HCT116 (cell line): ENCODE results near the gene MLPH. TPM values are rescaled to one million over a fixed set of nuclear protein-coding genes. Genes with fewer than 3 reads are reported as not detected.

Experiments used
- ATAC-seq: fragments of 200-7000 bp; cut with Tn5 transposase; 2 replicates; pipeline ENCODE4 v1.9.1; 2020; ENCODE audit warnings: mild to moderate bottlenecking, moderate library complexity
- BruUV-seq: library from RNA; stranded (reverse); fragments of 400-500 nt; replicated peaks from 2 replicates; lab custom pipeline; 2021; lab: Mats Ljungman, UMichigan
- CTCF ChIA-PET: fragments of 300-600 bp; sonication (Branson Sonifier 250); formaldehyde crosslinking; loops from one replicate; lab custom pipeline; 2021; ENCODE audit warnings: antibody characterized with exemption; lab: Charles Lee
- POLR2A ChIA-PET: fragments of 300-600, 350-600 bp; sonication (Branson Sonifier 250); formaldehyde crosslinking; loops from one replicate; lab custom pipeline; 2021; ENCODE audit warnings: antibody characterized with exemption; lab: Charles Lee
- RAD21 ChIA-PET, 2 experiments: fragments of 300-600 bp; sonication (Branson Sonifier 250); formaldehyde crosslinking; loops; one replicate each; lab custom pipeline; 2023; ENCODE audit warnings: low total read pairs in 2 of 2; ENCODE audit not compliant: uncharacterized antibody in 2 of 2, unreplicated experiment in 2 of 2, low non-redundant PET in 1 of 2; lab: Charles Lee
- DNase-seq: peaks from one replicate; pipeline ENCODE4 v3.0.0-alpha.2; 2010; ENCODE audit warnings: low read depth, low spot score
- H2AFZ ChIP-seq: fragments of 200-600 bp; shearing (Covaris generic), sonication (generic); 2 replicates; pipeline ENCODE4 v1.6.1; 2017; ENCODE audit warnings: low read depth, mixed run types, mixed read lengths, antibody characterized with exemption, low read length; ENCODE audit not compliant: poor library complexity, severe bottlenecking
- H3K27ac ChIP-seq: 2 replicates; pipeline ENCODE4 v1.5.1; 2012; ENCODE audit warnings: low read depth, low read length
- H3K27me3 ChIP-seq: fragments of 200-600 bp; sonication (generic); 2 replicates; pipeline ENCODE4 v1.6.1; 2016; ENCODE audit warnings: mixed run types, low read length, mixed read lengths; ENCODE audit not compliant: insufficient read depth
- H3K36me3 ChIP-seq, 2 experiments: fragments of 200-500 bp in 1 of 2; fragments of 200-600 bp in 1 of 2; sonication (Bioruptor generic) in 1 of 2; sonication (generic) in 1 of 2; 2 replicates each; pipeline versions ENCODE4 v1.5.1 to v1.6.1; 2014 to 2016; ENCODE audit warnings: low read length in 2 of 2, inconsistent platforms in 1 of 2, mixed read lengths in 1 of 2, mixed run types in 1 of 2; ENCODE audit not compliant: insufficient read depth in 2 of 2, control insufficient read depth in 1 of 2
- H3K4me1 ChIP-seq, 2 experiments: fragments of 200-600 bp in 1 of 2; sonication (generic) in 1 of 2; 2 replicates each; pipeline versions ENCODE4 v1.5.1 to v1.6.1; 2012 to 2017; ENCODE audit warnings: low read length in 2 of 2, inconsistent platforms in 1 of 2, mild to moderate bottlenecking in 1 of 2, mixed read lengths in 1 of 2, mixed run types in 1 of 2, moderate library complexity in 1 of 2; ENCODE audit not compliant: insufficient read depth in 2 of 2, control insufficient read depth in 1 of 2
- H3K4me2 ChIP-seq: fragments of 200-600 bp; sonication (generic); 2 replicates; pipeline ENCODE4 v1.6.1; 2017; ENCODE audit warnings: mixed run types, low read length, mixed read lengths
- H3K4me3 ChIP-seq, 2 experiments: fragments of 200-600 bp in 1 of 2; sonication (generic) in 1 of 2; replicated peaks in 1 of 2; 2 replicates each; pipeline ENCODE4 v1.5.1; 2011 to 2016; ENCODE audit warnings: low read length in 2 of 2, control low read depth in 1 of 2, low read depth in 1 of 2, mild to moderate bottlenecking in 1 of 2, mixed read lengths in 1 of 2, mixed run types in 1 of 2
- H3K79me2 ChIP-seq: fragments of 200-600 bp; sonication (generic); 2 replicates; pipeline ENCODE4 v1.6.1; 2017; ENCODE audit warnings: mild to moderate bottlenecking, mixed run types, low read length, moderate library complexity, mixed read lengths; ENCODE audit not compliant: insufficient read depth
- H3K9ac ChIP-seq: fragments of 200-600 bp; sonication (generic); 2 replicates; pipeline ENCODE4 v1.6.1; 2016; ENCODE audit warnings: low read length, mixed read lengths
- H3K9me2 ChIP-seq: fragments of 200-600 bp; sonication (generic), shearing (Covaris generic); 2 replicates; pipeline ENCODE4 v1.6.1; 2017; ENCODE audit warnings: mixed run types, mild to moderate bottlenecking, moderate library complexity; ENCODE audit not compliant: insufficient read depth
- H3K9me3 ChIP-seq, 2 experiments: fragments of 200-500 bp in 1 of 2; fragments of 200-600 bp in 1 of 2; sonication (Bioruptor generic) in 1 of 2; sonication (generic) in 1 of 2; 2 replicates each; pipeline ENCODE4 v1.6.1; 2014 to 2017; ENCODE audit warnings: low read length in 2 of 2, mixed read lengths in 2 of 2, inconsistent platforms in 1 of 2, low read depth in 1 of 2, mild to moderate bottlenecking in 1 of 2, mixed run types in 1 of 2, moderate library complexity in 1 of 2; ENCODE audit not compliant: control insufficient read depth in 1 of 2, insufficient read depth in 1 of 2
- H4K20me1 ChIP-seq: fragments of 200-600 bp; sonication (generic), shearing (Covaris generic); 2 replicates; pipeline ENCODE4 v1.6.1; 2017; ENCODE audit warnings: mixed run types, mild to moderate bottlenecking, moderate library complexity; ENCODE audit not compliant: insufficient read depth
- CBX3 ChIP-seq: IDR thresholded peaks from 2 replicates; pipeline ENCODE4 v1.6.1; 2012; ENCODE audit warnings: low read depth
- CEBPB ChIP-seq: IDR thresholded peaks from 2 replicates; pipeline ENCODE4 v1.6.1; 2012; ENCODE audit warnings: low read depth
- EGR1 ChIP-seq: IDR thresholded peaks from 2 replicates; pipeline ENCODE4 v1.6.1; 2012; ENCODE audit warnings: low read depth
- ELF1 ChIP-seq: IDR thresholded peaks from 2 replicates; pipeline ENCODE4 v1.6.1; 2012; ENCODE audit warnings: low read depth, borderline replicate concordance
- EZH2 ChIP-seq: fragments of 200-600 bp; sonication (generic); IDR thresholded peaks from 2 replicates; pipeline ENCODE4 v1.6.1; 2017; ENCODE audit warnings: antibody characterized with exemption, mixed run types
- EZH2phosphoT487 ChIP-seq: fragments of 200-600 bp; IDR thresholded peaks from 2 replicates; pipeline ENCODE4 v1.6.1; 2018; ENCODE audit warnings: antibody characterized with exemption, borderline replicate concordance
- FOSL1 ChIP-seq: IDR thresholded peaks from 2 replicates; pipeline ENCODE4 v1.6.1; 2012; ENCODE audit warnings: low read depth
- POLR2A ChIP-seq: IDR thresholded peaks from 2 replicates; pipeline ENCODE4 v1.7.0; 2011; ENCODE audit warnings: borderline replicate concordance; ENCODE audit not compliant: insufficient read depth, insufficient read length; ENCODE audit errors: extremely low read depth
- POLR2AphosphoS5 ChIP-seq: IDR thresholded peaks from 2 replicates; pipeline ENCODE4 v1.6.1; 2011; ENCODE audit warnings: mild to moderate bottlenecking, low read depth, low read length, moderate library complexity
- RAD21 ChIP-seq: IDR thresholded peaks from 2 replicates; pipeline ENCODE4 v1.6.1; 2012; ENCODE audit warnings: low read depth, mild to moderate bottlenecking
- SIN3A ChIP-seq: IDR thresholded peaks from 2 replicates; pipeline ENCODE4 v1.6.1; 2012; ENCODE audit warnings: low read depth
- SP1 ChIP-seq: IDR thresholded peaks from 2 replicates; pipeline ENCODE4 v1.6.1; 2012; ENCODE audit warnings: low read depth
- TCF7L2 ChIP-seq: IDR thresholded peaks from 2 replicates; pipeline ENCODE4 v1.7.0; 2011; ENCODE audit warnings: borderline replicate concordance, inconsistent platforms; ENCODE audit not compliant: insufficient read depth, insufficient read length; ENCODE audit errors: extremely low read depth
- ZFX ChIP-seq: fragments of 450-650 bp; IDR thresholded peaks from 2 replicates; pipeline ENCODE4 v1.6.1; 2017
- ZNF274 ChIP-seq: fragments of 200-500 bp; sonication (Bioruptor generic); IDR thresholded peaks from 2 replicates; pipeline ENCODE4 v1.6.1; 2014; ENCODE audit warnings: mild to moderate bottlenecking, low read depth, low read length, inconsistent platforms
- intact Hi-C: fragments of 100-400 bp; cut with micrococcal nuclease; formaldehyde crosslinking; loops from 2 replicates; pipeline ENCODE4 v1.10.0; 2022
- total RNA-seq: library from RNA; stranded (reverse); gene quantifications from one replicate; pipeline ENCODE4 v1.2.1, GENCODE V29; 2021; ENCODE audit not compliant: unreplicated experiment
- TF ChIP-seq, protein P1 (sequence below), 3 experiments: fragments of 200-600 bp in 1 of 3; sonication (generic) in 1 of 3; IDR thresholded peaks in 2 of 3; conservative IDR thresholded peaks in 1 of 3; 2 replicates each; pipeline ENCODE4 v1.5.1; 2012 to 2017; ENCODE audit warnings: low read depth in 2 of 3, low read length in 2 of 3, antibody characterized with exemption in 1 of 3, borderline replicate concordance in 1 of 3, control low read depth in 1 of 3, mild to moderate bottlenecking in 1 of 3, mixed read lengths in 1 of 3, mixed run types in 1 of 3, moderate library complexity in 1 of 3; ENCODE audit not compliant: insufficient read depth in 1 of 3
- TF ChIP-seq, protein P2 (sequence below): IDR thresholded peaks from 2 replicates; pipeline ENCODE4 v1.6.1; 2012
- TF ChIP-seq, protein P3 (sequence below): IDR thresholded peaks from 2 replicates; pipeline ENCODE4 v1.6.1; 2012; ENCODE audit warnings: low read depth
- TF ChIP-seq, protein P4 (sequence below): IDR thresholded peaks from 2 replicates; pipeline ENCODE4 v1.6.1; 2011; ENCODE audit warnings: mild to moderate bottlenecking, low read length, moderate library complexity; ENCODE audit not compliant: insufficient replicate concordance; ENCODE audit errors: extremely low read depth
- TF ChIP-seq, protein P5 (sequence below): IDR thresholded peaks from 2 replicates; pipeline ENCODE4 v1.6.1; 2012

Gene MLPH
- total RNA-seq, 1 experiment from 2014 or later, result 81.4 TPM

GRCh38 chr2:237445611-237446337 lies 41.3 kb upstream of the MLPH start:
- Histone ChIP-seq H3K9me3 (no peaks in the 10 kb centered on the region), H3K27ac (no peak overlapping the region), H3K27me3 (0 out of 2 replicates have a peak, but pooled peaks cover 19% of the 10 kb centered on the region), H2AFZ (no peak overlapping the region), H3K4me1 (no peaks in the 10 kb centered on the region), H3K9ac (no peak overlapping the region), H3K36me3 (no peaks in the 10 kb centered on the region), H4K20me1 (no peaks in the 10 kb centered on the region), H3K4me3 (no peak overlapping the region), H3K9me2 (no peaks in the 10 kb centered on the region), H3K79me2 (no peaks in the 10 kb centered on the region), H3K4me2 (no peak overlapping the region)
- intact Hi-C loops, result no loop called here
- BruUV-seq, result no TSS peak
- DNase-seq (no peak), ATAC-seq (no peak)
- no peak for TF ChIP-seq ZFX
- TF ChIP-seq, protein P1, sequence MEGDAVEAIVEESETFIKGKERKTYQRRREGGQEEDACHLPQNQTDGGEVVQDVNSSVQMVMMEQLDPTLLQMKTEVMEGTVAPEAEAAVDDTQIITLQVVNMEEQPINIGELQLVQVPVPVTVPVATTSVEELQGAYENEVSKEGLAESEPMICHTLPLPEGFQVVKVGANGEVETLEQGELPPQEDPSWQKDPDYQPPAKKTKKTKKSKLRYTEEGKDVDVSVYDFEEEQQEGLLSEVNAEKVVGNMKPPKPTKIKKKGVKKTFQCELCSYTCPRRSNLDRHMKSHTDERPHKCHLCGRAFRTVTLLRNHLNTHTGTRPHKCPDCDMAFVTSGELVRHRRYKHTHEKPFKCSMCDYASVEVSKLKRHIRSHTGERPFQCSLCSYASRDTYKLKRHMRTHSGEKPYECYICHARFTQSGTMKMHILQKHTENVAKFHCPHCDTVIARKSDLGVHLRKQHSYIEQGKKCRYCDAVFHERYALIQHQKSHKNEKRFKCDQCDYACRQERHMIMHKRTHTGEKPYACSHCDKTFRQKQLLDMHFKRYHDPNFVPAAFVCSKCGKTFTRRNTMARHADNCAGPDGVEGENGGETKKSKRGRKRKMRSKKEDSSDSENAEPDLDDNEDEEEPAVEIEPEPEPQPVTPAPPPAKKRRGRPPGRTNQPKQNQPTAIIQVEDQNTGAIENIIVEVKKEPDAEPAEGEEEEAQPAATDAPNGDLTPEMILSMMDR (IDR thresholded peaks at IDR 0.05 in 2 of 3, conservative IDR thresholded peaks at IDR 0.05 in 1 of 3; ENCODE audit: borderline replicate concordance in 1 of 3, insufficient read depth in 1 of 3, low read depth in 2 of 3, low read length in 2 of 3), result no peak
- no peak for TF ChIP-seq SIN3A
- no peak for TF ChIP-seq CEBPB
- no peak for TF ChIP-seq POLR2AphosphoS5
- TF ChIP-seq, protein P2, sequence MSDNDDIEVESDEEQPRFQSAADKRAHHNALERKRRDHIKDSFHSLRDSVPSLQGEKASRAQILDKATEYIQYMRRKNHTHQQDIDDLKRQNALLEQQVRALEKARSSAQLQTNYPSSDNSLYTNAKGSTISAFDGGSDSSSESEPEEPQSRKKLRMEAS, result no peak
- TF ChIP-seq CBX3, result no peak
- no peak for TF ChIP-seq RAD21
- TF ChIP-seq TCF7L2, result no peak
- no peak for TF ChIP-seq POLR2A
- TF ChIP-seq SP1, result no peak
- TF ChIP-seq EZH2, result no peak
- TF ChIP-seq ELF1, result no peak
- TF ChIP-seq EGR1, result no peak
- TF ChIP-seq FOSL1, result no peak
- TF ChIP-seq, protein P3, sequence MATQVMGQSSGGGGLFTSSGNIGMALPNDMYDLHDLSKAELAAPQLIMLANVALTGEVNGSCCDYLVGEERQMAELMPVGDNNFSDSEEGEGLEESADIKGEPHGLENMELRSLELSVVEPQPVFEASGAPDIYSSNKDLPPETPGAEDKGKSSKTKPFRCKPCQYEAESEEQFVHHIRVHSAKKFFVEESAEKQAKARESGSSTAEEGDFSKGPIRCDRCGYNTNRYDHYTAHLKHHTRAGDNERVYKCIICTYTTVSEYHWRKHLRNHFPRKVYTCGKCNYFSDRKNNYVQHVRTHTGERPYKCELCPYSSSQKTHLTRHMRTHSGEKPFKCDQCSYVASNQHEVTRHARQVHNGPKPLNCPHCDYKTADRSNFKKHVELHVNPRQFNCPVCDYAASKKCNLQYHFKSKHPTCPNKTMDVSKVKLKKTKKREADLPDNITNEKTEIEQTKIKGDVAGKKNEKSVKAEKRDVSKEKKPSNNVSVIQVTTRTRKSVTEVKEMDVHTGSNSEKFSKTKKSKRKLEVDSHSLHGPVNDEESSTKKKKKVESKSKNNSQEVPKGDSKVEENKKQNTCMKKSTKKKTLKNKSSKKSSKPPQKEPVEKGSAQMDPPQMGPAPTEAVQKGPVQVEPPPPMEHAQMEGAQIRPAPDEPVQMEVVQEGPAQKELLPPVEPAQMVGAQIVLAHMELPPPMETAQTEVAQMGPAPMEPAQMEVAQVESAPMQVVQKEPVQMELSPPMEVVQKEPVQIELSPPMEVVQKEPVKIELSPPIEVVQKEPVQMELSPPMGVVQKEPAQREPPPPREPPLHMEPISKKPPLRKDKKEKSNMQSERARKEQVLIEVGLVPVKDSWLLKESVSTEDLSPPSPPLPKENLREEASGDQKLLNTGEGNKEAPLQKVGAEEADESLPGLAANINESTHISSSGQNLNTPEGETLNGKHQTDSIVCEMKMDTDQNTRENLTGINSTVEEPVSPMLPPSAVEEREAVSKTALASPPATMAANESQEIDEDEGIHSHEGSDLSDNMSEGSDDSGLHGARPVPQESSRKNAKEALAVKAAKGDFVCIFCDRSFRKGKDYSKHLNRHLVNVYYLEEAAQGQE, result no peak
- no peak for TF ChIP-seq ZNF274
- no peak for TF ChIP-seq EZH2phosphoT487
- TF ChIP-seq, protein P4, sequence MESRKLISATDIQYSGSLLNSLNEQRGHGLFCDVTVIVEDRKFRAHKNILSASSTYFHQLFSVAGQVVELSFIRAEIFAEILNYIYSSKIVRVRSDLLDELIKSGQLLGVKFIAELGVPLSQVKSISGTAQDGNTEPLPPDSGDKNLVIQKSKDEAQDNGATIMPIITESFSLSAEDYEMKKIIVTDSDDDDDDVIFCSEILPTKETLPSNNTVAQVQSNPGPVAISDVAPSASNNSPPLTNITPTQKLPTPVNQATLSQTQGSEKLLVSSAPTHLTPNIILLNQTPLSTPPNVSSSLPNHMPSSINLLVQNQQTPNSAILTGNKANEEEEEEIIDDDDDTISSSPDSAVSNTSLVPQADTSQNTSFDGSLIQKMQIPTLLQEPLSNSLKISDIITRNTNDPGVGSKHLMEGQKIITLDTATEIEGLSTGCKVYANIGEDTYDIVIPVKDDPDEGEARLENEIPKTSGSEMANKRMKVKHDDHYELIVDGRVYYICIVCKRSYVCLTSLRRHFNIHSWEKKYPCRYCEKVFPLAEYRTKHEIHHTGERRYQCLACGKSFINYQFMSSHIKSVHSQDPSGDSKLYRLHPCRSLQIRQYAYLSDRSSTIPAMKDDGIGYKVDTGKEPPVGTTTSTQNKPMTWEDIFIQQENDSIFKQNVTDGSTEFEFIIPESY, result no peak
- TF ChIP-seq, protein P5, sequence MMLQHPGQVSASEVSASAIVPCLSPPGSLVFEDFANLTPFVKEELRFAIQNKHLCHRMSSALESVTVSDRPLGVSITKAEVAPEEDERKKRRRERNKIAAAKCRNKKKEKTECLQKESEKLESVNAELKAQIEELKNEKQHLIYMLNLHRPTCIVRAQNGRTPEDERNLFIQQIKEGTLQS, result no peak
- ChIA-PET RAD21 (no interaction called here), CTCF (no interaction called here), POLR2A (no interaction called here)
